Measurements from ENCODE around the gene TMEM38B. TPM values are rescaled to one million over a fixed set of nuclear protein-coding genes. Genes with fewer than 3 reads are reported as not detected.

TMEM38B gene, protein sequence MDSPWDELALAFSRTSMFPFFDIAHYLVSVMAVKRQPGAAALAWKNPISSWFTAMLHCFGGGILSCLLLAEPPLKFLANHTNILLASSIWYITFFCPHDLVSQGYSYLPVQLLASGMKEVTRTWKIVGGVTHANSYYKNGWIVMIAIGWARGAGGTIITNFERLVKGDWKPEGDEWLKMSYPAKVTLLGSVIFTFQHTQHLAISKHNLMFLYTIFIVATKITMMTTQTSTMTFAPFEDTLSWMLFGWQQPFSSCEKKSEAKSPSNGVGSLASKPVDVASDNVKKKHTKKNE
- polyA plus RNA-seq (2013, experiment 1 of 2; ENCODE audit: insufficient read length): 7.3 TPM
- 6.1 TPM for polyA plus RNA-seq (2013, experiment 2 of 2; ENCODE audit: insufficient read length)

DNA sequence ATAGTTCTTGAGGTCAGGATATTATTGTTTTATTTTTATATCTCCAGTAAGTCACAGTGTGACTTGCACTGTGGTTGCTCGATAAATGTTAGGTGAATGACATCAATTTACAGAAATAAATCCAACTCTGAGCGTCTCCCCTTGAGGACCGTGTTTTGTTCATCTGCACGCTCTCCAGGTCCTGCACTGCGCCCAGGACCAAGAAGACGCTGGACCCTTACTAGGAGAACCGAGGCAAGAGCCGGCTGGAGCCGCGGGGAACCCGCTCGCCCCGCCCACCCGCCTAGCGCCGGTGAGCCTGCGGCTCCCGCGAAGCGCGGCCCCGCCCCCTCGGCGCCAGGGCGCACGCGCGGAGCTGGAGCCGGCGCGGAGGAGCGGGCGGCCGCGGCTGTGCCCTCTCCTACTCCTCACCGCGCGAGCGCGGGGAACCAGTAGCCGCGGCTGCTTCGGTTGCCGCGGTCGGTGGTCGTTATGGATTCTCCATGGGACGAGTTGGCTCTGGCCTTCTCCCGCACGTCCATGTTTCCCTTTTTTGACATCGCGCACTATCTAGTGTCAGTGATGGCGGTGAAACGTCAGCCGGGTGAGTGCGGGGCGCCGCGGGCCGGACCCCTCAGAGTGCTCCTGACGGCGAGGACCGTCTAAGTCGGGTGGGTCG is at the start of gene TMEM38B:
Gene TMEM38B, plus strand, starts transcription at position 352 of the 658 bp plus-strand sequence. Its CDS starts 120 bp downstream, at position 472.
- DNase-seq: peak; percentile 74

DNA sequence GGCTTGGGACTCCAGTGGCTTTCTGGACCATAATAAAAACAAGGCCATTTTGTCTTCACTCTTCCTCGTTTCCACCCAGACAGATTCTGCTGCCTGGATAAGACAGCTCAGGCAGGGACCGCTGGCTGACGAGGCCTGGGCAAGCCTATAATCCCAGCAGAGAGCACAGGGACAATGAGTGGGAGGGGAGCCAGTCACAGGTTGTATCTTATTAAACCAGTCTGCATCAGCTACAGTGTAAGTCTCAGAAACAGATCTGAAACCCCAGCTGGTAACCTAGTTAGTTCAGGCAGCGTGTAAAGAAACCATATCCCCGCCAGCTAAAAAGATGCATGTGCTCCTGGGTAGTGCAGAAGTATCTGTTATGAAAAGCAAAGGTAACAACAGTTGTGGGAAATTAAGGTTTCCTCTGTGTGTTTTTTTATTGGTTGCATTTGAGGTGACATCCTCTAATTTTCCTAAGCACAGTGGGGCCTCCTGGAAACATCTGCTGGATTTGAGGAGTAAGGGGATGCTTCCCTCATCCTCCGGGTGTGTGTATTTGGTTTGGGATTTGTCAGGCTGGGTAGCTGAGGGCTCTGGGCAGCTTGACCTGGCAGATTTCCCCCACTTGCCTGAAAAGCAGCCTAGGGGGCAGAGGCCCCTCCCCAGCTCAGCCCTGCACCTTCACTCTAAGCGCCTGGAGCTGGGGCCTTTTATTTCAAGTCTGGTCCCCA is 47.3 kb upstream of the TMEM38B start:
- DNase-seq: no peak

DNA sequence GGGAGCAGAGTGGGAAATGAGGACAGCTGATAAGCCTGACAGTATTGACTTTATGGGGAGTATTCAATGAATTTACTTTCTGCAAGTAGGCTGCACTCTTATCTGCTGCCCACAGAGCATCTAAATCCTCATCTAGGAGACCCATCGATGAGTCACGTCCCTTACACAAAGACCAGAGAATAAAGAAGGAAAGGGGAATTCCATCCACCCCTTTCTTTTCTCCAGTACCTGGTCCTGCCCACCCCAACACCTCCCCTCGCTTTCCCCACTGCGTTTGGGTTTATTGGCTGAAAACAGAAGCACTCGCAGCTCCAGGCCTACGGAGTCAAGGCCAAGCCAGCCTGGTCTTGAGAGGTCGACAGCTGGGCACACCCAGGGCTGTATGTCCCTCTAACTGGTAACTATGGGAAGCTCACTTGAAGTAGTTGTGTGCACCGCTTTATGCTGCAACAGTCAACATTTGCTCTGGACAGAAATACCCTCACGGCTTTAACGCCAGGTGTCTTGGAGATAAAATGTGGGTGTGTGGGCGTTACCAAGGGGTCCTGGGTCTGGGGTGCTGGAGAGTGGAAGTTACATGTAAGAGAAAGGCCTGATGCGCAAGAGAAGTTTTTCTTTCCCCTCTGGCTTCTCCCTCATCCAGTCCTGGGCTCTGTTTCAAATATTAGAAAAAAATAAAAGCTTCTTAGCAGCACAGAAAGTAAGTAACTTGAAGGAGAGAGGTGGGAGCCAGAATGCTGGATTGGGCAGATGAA is 46.6 kb upstream of the TMEM38B start:
- no peak for DNase-seq

DNA sequence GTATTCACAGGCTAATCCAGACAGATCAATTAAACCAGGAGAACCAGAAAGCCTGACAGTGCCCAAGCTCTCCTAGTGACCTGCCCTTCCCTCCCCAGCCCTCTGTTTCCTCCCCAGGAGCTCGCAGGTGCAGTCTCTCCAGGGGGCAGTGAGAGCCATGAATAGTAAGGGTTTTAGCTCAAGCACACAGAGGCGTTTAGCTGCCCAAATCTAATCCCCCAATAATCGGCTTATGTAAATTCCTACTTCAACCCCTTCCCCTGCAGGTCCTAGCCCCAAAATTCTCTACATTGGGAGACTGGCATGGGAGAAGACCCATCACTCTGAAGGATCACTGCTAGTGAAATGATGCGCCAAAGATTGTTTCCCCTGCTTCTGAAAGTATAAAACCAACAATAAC is 42.5 kb upstream of the TMEM38B start:
- DNase-seq: no peak

DNA sequence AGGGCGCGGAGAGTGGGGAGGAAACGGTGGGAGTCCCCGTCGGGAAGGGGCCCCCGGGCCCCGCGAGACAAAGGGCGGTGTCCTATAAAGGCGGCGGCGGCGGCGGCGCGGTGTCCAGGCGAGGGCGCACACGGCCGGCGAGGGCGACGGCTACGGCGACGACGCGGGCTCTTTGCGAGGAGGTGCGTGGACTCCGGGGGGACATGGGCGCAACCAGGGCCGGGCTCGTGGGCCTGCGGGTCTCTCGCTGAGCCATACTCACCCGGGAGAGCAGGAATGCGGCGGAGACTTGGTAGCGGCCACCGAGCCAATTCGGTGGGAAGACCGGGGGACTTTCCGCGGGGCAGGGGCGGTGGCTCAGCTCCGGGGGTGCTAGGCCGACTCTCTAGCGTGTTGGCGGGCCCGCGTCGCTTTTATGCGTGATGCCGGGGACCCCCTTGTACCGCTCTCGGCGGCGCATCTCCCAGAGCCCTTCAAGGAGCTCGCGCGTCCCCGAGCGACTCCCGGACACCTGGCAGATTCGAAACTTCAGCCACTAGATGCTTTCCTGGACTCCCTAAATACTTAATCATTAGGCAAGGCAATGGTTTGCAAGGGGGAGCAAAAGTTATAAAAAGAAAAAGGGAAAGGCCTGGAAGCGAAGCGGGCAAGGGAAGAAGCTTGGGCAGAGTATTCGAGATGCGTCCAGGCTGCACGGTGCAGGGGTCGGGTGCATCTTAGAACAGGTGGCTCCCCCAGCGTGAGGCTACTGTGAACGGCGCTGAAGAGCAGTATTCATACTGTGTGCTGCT is 38.0 kb upstream of the TMEM38B start:
- DNase-seq: peak; percentile 16

DNA sequence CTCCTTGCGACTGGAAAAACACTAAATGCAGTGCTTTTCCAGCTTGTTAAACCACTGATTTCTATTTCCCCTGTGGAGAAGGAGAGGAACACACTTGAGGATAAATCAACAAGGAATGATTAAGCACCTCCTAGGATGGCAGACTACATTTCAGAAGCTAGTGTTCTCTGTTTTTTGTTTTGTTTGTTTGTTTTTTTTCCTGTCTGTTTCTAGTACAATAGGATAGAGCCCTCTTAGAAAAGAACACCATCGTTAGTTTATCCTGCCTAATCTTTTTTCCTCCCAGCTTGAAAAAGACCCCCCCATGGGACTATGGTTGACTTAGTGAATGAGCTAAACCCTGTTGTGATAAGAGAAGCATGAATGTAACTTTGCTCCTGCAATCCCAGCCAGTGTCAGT is 36.0 kb upstream of the TMEM38B start:
- no peak for DNase-seq

DNA sequence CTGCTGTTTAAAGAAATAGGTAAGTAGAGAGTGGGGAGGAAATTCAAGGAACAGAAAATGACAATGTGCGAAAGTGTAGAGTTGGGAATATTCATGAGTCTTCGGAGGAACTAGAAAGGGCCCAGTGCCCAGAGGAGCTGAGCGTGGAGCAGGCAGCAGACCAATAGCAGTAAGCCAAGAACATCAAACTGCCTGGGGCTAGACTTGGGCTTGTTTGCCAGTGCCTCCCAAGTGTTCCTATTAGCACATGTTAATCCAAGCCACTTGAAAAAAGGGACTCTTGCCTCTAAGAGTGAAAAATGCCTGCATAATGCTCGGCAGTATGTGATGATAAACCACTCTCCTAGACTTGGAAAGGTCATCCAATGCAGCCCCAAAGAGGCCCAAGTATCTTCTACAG is 33.3 kb upstream of the TMEM38B start:
- no peak for DNase-seq

DNA sequence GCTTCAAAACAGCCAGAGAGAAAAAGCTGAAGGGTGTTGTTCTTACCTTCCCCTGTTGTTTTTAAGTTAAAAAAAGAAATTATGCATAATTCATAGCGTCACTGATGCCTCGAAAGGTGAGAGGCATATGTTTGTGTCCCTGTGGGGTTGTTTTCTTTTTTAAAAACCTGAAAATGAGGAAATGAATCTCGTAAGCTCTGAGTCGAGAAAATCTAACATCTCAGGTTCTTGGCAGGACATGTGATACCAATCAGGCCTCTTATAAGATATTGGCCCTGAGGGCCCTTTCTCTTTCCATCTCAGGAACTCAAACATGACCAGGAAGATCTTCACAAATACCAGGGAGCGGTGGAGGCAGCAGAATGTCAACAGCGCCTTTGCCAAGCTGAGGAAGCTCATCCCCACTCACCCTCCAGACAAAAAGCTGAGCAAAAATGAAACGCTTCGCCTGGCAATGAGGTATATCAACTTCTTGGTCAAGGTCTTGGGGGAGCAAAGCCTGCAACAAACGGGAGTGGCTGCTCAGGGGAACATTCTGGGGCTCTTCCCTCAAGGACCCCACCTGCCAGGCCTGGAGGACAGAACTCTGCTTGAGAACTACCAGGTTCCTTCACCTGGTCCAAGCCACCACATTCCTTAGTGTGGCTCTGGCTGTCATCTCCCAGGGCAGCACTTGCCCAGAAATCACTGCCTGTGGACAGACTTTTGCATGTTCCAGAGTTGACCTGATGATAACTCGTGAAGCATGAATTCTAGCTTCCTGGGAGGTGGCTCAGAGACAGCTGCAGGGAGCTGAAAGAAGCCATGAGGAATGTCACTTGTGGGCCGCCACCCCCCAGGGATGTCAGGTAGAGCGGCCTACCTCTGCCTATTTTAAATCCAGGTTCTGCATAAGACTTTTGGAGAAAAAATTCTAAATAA is 31.9 kb upstream of the TMEM38B start, which contains the start of gene TAL2:
Gene TAL2, plus strand, starts transcription at position 274 of the 921 bp plus-strand sequence. Its CDS starts 40 bp downstream, at position 314.
- DNase-seq: no peak

DNA sequence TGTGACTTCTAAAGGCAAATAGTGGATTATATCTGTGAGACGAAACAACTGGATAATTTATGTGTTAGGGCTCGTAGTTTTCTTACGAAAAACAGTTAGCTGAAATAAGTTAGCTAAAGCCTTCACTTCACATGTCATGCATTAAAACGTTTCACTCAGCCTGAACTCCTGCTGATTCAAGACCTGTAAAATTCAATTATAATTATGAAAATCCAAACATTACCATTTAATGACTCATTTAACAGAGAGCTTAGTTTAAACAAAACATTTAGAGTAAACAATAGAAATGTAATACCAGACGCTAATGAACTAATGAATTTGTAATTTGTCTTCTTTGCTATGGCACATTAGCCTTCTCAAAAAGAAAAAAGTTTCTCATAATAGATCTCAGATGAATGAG is 30.4 kb upstream of the TMEM38B start:
- no peak for DNase-seq

DNA sequence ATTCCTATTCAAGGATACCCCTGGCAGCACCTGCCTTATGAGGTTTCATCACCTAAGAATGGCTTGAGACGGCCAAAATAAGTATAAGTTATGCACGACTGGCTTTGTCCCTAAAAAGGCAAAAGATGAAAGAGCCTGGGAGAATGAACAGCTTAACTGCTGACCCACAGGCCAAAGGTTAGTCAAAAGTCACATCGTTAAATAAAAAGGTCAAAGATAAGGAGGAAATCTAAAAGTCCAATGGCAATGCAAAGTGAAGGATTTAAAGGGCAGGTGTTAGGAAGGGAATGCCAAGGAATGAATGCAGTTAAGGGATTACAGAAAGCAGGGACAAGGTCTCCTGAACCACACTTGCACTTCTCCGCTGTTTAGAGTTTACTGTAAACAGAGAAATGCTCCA is 26.5 kb upstream of the TMEM38B start:
- no peak for DNase-seq

DNA sequence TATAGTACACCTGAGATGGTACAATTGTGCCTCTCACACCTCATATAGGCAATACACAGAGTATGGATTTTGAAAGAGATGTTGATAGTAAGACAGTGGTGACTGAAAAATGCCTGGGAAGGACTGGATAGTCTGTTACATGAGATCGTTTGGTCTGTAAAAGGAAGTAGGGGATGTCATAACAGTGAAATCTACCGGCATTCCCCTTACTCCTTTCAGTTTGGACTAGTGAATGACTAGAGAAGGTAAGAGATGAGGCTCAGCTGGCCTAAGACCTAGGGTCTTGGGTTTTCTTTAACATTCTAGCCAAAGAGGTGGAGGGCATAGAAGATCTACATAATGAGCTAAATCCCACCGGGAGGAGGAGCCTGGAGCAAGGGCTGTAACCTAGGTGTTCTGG is 24.0 kb upstream of the TMEM38B start:
- no peak for DNase-seq

DNA sequence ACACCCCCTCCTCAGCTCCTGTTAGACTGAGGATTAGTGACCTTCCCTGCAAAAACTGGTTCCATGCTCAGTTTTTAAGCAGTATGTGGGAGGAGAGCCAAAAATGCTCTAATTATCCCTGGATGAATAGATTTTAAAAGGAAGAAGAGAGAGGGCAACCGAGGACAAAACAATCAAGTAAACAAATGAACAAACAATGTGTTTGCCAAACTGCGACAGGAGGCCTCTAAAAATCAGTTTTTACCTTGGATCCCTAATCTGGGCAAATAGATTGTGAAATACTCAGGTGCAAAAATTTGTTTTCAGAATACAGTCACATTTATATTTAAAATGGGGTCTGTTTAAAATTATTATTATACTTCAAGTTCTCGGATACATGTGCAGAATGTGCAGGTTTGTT is 23.6 kb upstream of the TMEM38B start:
- no peak for DNase-seq

DNA sequence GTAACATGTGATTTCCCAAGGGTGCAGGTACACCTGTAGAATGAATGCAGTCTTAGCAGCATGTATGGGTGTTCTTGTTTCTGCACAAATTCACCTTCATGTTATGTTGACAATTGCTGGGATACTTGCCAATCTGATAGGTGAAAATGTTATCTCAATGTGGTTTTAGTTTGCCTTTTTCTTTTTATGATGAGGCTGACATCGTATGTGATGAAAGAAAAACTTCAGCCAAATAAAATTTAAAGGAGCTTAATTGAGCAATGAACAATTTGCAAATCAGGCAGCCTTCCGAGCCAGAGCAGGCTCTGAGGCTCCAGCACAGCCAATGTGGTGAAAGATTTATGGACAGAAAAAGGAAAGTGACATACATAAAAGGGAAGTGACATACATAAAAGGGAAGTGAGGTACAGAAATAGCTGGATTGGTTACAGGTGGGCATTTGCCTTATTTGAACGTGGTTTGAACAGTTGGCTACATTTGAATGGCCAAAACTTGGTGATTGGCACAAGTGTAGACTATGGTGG is 21.6 kb upstream of the TMEM38B start:
- no peak for DNase-seq

DNA sequence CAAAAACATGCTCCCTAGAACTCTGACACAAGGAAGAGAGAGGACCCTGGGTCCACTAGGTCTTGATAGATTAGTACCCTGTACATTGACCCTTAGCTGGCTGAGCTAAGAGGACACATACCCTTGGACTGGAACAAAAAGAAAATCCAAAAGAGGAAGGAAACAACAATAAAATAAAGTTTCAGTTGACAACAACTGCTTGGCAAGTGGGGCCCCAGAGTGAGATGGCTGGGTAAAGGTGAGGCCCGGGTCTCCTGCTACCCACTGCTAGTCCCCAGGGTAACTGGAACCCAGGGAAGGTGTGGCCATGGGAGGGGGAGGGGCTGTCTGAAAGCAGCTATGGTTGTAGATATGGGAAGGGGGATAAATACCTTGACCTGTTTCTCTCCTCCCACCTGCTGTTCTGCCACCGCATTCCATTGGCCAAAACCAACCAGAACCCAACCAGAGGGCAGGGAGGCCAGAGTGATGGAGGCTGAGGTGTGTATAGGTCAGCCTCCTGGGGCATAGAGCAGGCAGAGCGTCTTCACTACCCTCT is 20.4 kb upstream of the TMEM38B start:
- no peak for DNase-seq

DNA sequence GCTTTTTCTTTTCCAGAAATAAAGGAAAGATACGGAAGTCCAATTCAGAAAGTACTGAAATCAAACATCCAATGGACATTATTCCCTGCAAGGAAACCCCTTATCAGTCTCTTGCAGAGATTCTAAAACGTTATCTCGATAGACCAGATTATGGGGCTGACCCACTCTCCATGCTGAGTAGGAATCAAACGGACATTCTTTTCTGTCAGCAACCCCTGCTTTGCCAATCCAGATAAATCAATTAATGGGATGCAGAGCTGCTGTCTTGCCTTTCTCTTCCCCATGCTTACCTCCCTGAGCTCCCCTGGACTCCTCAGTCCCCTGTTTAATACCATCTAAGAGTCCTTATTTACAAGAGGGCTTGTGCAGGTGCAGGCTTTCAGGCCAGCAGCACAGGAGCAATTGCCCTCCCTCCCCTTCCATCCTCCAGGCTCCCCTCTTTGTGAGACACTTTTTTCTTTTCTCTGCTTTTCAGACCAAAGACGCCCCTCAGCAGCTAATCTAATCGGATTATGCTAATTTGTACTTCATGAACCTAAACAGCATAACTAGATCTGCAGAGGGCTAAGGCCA is 17.9 kb upstream of the TMEM38B start:
- DNase-seq: no peak

DNA sequence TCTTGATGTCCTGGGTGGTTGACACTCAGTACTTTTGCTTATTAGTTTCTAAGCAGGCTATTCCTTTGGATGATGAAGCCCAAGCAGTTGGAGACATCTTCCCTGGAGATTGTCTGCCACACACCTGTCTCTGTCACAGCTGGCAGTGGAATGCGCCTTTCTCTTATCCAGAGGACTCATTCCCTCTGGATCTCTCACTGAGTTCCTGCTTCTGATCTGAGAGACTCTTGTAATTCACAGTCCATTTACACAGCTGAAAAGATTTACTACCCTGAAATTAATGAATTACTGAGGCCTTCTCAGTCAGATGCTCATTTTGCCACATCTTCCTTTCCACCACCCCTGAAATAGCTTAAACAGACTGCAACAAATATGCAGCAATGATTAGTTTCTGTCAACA is 16.2 kb upstream of the TMEM38B start:
- DNase-seq: no peak

DNA sequence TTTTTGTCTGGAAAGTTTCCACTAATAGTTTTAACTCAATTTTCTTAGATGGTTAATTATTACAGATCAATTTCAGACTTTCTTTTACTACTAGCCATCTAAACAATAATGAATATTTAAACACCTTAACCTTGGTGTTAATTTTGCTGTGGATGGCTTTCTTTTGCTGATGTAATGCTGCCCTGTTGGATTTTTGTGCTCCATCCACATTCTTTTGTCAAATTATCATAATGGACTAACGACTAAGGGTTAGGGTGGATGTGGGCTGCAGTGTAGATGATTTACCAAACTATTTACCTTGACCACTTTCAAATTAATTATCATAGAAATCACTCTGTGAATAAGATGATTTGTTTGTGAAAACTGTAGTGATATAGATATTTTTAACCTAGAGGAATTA is 15.6 kb upstream of the TMEM38B start:
- DNase-seq: no peak

DNA sequence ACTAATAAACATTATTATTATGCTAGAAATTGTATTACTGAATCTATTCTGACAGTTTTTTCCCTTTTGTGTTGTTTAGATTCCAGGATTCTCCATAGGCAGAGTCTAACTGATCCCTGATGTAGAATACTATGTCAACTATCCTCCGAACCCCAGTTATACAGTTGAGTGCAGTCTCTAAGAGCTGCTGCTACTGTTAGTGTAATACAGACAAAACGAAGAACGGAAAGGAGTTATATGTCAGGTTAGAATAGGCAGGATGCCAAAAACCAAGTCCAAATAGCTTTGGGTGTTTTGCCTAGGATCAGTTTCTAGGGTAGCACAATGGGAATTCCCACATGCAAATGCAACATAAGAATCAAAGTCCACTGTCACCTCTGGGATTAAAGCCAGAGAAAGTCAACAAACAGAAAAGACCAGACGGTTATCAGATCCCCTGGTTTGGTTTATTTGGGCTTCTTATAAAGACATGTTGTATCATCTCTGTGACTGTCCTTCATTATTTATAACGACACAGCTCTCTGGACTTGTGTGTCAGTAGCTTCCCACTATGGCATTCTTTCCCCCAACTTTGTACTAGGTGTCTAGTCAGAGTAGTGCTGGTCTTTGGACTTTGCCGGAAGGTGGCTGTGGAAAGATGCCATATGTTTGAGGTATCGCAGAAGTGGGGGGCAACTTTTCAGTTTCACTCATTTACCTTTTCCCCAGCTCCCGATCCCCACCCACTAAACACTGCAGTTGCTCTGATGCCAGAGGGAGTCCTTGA is 14.9 kb upstream of the TMEM38B start:
- no peak for DNase-seq

DNA sequence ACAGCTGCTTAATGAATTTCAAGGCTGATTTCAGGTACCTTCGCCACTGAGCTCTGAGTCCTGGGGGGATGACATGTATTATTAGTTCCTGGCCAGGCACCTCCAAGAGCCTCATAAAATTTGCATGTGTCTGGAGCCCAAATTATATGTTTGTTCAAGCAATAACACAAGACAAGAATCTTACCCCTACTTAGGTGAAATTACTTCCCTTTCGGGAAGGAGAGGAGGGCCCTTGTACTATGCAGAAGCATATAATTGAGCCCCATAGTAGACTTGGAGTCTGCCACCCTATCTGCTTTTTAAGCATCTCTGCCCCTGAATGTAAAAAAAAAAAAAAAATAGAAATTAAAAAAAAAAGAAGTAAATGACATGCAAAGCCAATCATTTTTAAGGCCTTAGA is 13.0 kb upstream of the TMEM38B start:
- DNase-seq: no peak

All from fibroblast of skin of back (primary cell).